Measurements from ENCODE around the gene SON.
A peak's percentile ranks its signal among the peaks of the same experiment; 100 is the strongest.
"Not testable (repeated sequence)": the region's sequence is repeated elsewhere in the genome, so short reads cannot be mapped to it uniquely, and the experiment has no call there.

Gene SON

DNA sequence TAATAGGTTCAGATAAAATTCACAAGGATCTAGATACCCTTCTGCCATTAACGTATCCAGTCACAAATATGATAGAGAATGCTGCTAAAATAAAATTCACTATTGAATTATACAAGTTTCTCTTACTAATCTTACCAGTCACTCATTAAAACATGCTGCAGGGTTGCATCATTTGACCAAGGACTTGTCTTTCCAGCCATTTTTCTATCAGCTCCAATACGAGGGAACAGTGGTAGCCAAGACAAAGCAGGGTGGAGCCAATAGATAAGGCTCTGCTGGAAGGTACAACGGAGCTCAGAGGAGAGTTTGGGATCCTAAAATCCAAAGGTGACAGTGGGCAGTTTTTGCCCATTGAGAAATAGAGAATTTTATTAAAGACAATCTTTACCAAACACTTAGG, 41.6 kb downstream of the SON start:
- no peak for DNase-seq

DNA sequence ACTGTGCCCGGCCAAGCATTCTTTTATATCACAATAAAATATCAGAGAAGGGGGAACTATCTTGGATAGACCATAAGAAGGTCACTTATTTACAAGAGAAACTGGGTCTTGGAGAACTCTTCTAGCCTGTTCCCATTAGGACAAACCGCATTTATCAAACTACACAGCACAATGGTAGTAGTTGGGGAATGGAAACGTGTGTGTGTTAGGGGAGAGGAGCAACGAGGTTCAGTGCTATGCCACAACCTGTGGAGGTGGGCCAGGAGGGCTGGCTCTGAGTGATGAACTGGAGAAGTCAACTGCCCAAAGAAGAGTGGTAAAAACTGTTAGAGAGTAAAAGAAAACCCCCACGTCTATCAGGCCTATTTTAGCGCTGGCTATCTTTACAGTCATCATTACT, 44.1 kb downstream of the SON start:
- no peak for DNase-seq

DNA sequence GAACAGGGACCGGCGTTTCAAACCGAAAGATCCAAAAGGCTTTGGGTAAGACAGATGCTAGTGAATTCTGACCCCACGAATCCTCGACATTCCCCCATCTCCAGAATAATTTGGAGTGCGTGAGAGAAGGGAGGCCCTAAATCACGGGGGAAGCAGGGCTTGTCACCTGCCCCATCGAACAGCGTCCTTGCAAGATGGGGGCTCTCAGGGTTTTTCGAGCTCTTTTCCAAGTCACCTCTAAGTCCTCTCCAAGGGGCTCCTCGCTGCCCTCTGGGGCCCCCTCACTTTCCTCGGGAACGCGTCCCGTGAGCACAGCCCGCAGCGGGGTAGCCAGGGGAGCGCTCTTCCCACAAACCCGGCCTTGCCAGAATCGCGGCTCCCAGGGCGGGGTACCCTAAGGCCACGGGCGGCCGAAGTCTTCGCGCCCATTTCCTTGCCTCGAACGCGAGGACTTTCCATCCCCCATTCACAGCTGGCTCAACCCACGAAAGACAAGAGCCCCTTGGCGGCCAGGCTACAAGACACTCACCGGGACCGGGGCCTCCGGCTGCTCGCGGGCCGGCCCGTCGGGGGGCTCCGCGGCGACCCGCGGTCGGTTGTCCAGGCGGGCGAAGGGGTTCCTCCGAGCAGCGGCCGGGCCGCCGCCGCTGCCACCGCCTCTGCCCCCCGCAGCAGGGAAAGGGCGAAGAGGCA, 45.1 kb downstream of the SON start:
- peak in 1 of 2 experiments; percentile 17 for DNase-seq

DNA sequence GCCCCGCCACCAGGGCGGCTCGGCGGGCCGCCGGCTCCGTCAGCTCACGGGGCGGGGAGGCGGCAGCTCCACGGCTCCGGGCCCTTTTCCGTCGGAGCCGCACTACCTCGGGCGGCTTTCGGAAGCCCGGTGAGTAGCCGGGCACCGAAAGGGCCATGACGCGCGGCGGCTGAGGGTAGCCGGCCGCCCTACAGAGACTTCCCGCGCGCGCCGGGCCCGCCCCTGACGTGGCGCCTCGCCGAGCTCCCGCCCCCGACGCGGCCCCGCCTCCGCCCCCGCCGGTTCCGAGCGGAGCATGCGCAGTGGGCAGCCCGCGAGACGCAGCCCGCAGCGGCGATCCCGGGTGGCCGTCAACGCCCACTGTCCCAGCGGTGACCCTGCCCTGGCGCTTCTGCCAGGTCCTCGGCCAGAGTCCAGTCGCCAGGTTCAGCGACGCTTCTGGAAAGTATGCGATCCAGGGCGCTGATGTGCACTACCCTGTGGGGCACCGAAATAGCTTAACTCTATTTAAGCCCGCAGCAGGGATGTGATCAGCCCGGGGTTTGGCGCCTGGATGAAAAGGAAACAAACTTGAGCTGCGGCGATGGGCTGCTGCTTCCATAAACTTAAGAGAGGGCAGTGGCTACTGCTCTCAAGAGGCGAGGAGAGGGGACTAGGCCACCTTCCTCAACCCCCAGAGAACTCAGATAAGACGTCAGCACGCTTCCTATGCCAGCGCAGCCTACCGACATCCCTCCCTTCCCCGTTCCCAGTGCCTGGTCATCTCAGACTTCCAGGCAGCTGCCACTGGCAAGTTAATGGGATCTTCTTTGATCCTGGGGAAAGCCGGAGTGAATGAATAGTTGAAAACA, 45.9 kb downstream of the SON start, which contains the start of gene DONSON:
Gene DONSON, minus strand, starts transcription at position 200 of the 851 bp plus-strand sequence. Its CDS starts 43 bp downstream, at position 157.
- DNase-seq = peak; percentile 63 to 79

DNA sequence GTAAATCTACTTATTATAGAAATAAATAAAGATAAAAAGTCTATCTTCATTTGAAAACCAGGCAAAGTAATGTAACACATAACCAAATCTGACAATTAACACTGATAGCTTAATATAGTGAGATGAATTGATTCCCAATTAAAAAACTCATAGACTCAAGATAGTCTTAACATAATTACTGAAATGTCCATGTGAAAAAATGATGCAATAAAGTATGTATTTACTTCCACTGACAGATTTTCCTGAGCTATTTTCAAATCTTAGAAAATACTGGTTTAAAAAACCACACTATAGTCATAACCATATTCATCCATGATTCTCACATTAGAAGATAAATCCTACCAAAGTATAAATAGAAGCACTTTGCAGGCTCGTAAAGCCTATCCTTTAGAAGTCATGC, 55.2 kb downstream of the SON start:
- no peak for DNase-seq

DNA sequence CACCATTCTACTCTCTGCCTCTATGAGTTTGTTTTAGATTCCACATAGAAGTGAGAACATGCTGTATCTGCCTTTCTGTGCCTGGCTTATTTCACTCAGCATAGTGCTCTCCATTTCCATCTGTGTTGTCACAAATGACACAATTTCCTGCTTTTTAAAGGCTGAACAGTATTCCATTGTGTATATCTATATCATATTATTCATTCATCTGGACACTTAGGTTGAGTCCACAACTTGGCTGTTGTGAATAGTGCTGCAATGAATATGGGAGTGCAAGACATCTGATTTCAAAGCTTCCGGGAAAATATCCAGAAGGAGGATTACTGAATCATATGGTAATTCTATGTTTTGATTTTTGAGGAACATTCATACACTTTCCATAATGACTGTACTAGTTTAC, 65.7 kb downstream of the SON start:
- no peak for DNase-seq

DNA sequence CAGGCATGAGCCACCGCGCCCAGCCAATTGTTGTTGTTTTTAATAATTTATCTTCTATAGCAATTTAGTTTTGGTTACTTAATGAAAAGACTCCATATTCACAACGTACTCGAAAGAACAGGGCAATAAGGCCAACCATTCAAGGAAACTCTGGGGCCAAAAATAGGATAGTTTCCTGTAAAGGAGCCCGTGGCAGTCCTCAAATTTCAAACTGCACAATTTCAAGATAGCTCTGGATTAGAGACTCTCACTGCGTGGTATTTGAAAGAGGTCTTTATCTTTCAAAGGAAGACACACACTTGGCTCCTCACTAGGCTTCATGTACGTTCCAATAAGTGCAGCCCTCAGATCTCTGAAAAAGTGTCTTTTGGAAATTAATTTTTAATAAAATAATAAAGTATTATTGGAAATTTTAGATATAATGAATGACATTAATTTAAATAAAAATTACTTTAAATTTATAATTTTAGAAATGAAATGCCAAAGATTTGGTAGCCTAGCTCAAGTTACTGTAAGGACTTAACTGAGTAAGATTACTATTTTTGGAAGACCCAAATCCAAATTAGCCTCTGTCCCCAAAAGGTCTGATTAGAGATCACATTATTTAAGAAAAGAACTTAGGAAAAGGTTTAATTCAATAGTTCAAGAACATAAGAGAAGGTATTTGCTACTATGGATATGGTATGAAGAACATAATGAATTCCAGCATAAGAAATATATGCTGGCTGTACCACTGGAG, 68.3 kb downstream of the SON start:
- no peak for DNase-seq

DNA sequence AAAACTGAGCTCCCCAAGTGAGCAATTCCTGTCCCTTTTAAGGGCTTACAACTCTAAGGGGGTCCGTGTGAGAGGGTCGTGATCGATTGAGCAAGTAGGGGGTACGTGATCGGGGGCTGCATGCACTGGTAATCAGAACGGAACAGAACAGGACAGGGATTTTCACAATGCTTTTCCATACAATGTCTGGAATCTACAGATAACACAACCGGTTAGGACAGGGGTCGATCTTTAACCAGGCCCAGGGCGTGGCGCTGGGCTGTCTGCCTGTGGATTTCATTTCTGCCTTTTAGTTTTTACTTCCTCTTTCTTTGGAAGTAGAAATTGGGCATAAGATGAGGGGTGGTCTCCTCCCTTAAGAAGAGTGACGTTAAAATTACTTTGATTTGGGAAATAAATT, 74.7 kb downstream of the SON start:
- not testable (repeated sequence) for DNase-seq

DNA sequence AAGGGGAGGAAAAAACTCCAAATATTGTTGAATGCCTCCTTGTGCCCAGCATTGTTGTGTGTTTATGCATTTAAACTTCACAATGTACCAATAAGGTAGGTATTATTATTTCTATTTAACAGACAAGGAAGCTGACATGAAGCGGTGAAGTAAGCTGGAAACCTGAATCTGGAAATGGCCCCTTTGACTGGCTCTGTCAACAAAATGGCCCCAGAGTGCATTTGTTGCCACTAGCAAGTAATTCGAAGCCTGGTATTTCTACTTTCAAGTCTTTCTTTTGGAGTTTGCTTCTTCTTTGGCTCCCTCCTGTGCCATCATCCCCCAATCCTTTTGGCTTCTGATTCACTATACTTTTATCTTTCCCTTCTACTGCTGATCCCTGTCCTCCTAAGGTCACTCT, 75.6 kb downstream of the SON start:
- no peak for DNase-seq

DNA sequence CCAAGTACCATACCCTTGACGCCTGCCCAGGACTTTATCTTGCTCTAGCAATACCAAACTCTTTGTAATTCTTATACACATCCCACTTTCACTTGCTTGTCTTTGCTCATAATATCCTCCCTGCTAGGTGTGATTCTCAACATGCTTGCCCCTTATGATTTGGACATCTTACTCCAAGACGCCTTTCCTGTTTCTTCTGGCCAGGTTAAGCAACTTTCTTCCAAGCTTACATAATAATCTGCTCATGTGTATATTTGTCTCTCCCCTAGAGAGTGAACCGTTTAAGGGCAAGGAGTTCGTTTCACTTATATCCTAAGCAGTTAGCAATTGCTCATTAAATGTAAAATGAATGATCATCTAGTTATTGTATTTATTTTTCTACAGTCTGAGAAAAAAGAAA, 76.9 kb downstream of the SON start:
- DNase-seq = no peak

DNA sequence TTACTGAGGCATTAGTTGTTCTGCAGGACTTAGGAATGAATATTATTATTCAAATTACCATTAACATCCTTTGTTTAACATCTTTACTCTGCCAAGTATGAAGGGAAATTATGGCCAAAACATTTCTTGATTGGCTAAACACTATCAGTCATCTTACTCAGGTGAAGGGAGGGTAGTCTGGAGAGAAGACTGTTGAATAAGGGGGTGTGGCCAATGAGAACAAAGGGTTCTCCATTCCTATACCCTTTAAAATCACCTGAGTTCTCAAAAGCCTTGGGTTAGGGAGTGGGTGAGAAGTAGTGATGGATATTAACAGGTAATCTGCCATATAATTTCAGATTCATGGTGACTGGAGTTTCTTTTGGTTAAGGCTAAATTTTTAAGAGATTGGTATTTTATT, 79.4 kb downstream of the SON start:
- DNase-seq = no peak

DNA sequence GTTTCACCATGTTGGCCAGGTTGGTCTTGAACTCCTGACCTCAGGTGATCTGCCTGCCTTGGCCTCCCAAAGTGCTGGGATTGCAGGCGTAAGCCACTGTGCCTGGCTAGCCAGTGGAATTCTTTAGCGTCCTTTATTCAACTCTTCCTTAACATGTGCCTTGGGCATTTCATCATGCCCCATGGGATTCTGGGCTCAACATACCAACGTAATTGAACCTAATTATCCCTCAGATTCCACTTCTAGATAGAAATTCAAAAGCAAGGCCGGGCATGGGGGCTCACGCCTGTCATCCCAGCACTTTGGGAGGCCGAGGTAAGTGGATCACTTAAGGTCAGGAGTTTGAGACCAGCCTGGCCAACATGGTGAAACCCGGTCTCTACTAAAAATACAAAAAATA, 83.3 kb downstream of the SON start:
- DNase-seq = not testable (repeated sequence)
